ENCODE measurements around the gene NR3C2. TPM values are rescaled to one million over a fixed set of nuclear protein-coding genes. Genes with fewer than 3 reads are reported as not detected.

Gene NR3C2
- total RNA-seq, 1 donor from 2014 or later, result 2.5 TPM

GRCh38 chr4:148078061-148078460, 364.2 kb downstream of the NR3C2 start:
- Histone ChIP-seq H3K4me2 (ENCODE audit: low read length) (no peak overlapping the region), H3K4me1 (ENCODE audit: insufficient read depth, low read length) (no peaks in the 10 kb centered on the region), H3K36me3 (ENCODE audit: insufficient read depth, low read length) (peaks cover 6% of the 10 kb centered on the region), H2AFZ (ENCODE audit: low read depth, low read length) (no peak overlapping the region), H3K9ac (ENCODE audit: low read length) (no peak overlapping the region), H3K79me2 (ENCODE audit: insufficient read depth, low read length) (no peaks in the 10 kb centered on the region), H3K9me3 (ENCODE audit: insufficient read depth, low read depth, low read length) (no peaks in the 10 kb centered on the region), H3K4me3 (ENCODE audit: insufficient read depth, low read depth, low read length) (no peak overlapping the region), H3K27me3 (ENCODE audit: insufficient read depth, low read length) (no peaks in the 10 kb centered on the region), H3K27ac (ENCODE audit: low read depth, low read length) (no peak overlapping the region), H4K20me1 (ENCODE audit: insufficient read depth, low read length) (no peaks in the 10 kb centered on the region)
- Mint-ChIP-seq H3K4me1 (ENCODE audit: low read depth, unreplicated experiment) (no peaks in the 10 kb centered on the region), H3K27ac (ENCODE audit: unreplicated experiment) (no peak overlapping the region), H3K27me3 (ENCODE audit: low read depth, unreplicated experiment) (no peaks in the 10 kb centered on the region), H3K9me3 (ENCODE audit: unreplicated experiment) (peaks cover 19% of the 10 kb centered on the region), H3K4me3 (ENCODE audit: unreplicated experiment) (no peak overlapping the region), H3K36me3 (ENCODE audit: low read depth, unreplicated experiment) (peaks cover 49% of the 10 kb centered on the region)
- DNase-seq (ENCODE audit: low read depth) (no peak), FAIRE-seq (no peak)
- TF ChIP-seq, protein P1, sequence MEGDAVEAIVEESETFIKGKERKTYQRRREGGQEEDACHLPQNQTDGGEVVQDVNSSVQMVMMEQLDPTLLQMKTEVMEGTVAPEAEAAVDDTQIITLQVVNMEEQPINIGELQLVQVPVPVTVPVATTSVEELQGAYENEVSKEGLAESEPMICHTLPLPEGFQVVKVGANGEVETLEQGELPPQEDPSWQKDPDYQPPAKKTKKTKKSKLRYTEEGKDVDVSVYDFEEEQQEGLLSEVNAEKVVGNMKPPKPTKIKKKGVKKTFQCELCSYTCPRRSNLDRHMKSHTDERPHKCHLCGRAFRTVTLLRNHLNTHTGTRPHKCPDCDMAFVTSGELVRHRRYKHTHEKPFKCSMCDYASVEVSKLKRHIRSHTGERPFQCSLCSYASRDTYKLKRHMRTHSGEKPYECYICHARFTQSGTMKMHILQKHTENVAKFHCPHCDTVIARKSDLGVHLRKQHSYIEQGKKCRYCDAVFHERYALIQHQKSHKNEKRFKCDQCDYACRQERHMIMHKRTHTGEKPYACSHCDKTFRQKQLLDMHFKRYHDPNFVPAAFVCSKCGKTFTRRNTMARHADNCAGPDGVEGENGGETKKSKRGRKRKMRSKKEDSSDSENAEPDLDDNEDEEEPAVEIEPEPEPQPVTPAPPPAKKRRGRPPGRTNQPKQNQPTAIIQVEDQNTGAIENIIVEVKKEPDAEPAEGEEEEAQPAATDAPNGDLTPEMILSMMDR (IDR thresholded peaks at IDR 0.05; ENCODE audit: insufficient read depth, low read depth, low read length), result no peak
- TF ChIP-seq EZH2 (IDR thresholded peaks at IDR 0.05; ENCODE audit: insufficient read depth, low read length), result no peak

- Mint-ChIP-seq H3K4me3 (ENCODE audit: unreplicated experiment) (no peak overlapping the region), H3K27me3 (ENCODE audit: low read depth, unreplicated experiment) (no peaks in the 10 kb centered on the region), H3K4me1 (ENCODE audit: low read depth, unreplicated experiment) (no peaks in the 10 kb centered on the region), H3K36me3 (ENCODE audit: low read depth, unreplicated experiment) (peaks cover 51% of the 10 kb centered on the region), H3K9me3 (ENCODE audit: unreplicated experiment) (peaks cover 19% of the 10 kb centered on the region), H3K27ac (ENCODE audit: unreplicated experiment) (no peak overlapping the region)
- Histone ChIP-seq H3K27ac (ENCODE audit: low read depth, low read length) (no peak overlapping the region), H2AFZ (ENCODE audit: low read depth, low read length) (no peak overlapping the region), H3K79me2 (ENCODE audit: insufficient read depth, low read length) (no peaks in the 10 kb centered on the region), H3K36me3 (ENCODE audit: insufficient read depth, low read length) (peaks cover 6% of the 10 kb centered on the region), H3K4me2 (ENCODE audit: low read length) (no peak overlapping the region), H3K4me3 (ENCODE audit: insufficient read depth, low read depth, low read length) (no peak overlapping the region), H3K9ac (ENCODE audit: low read length) (no peak overlapping the region), H3K4me1 (ENCODE audit: insufficient read depth, low read length) (no peaks in the 10 kb centered on the region), H4K20me1 (ENCODE audit: insufficient read depth, low read length) (no peaks in the 10 kb centered on the region), H3K9me3 (ENCODE audit: insufficient read depth, low read depth, low read length) (no peaks in the 10 kb centered on the region), H3K27me3 (ENCODE audit: insufficient read depth, low read length) (no peaks in the 10 kb centered on the region)
- TF ChIP-seq EZH2 (IDR thresholded peaks at IDR 0.05; ENCODE audit: insufficient read depth, low read length), result no peak
- TF ChIP-seq, protein P1 (IDR thresholded peaks at IDR 0.05; ENCODE audit: insufficient read depth, low read depth, low read length), result no peak
- FAIRE-seq (no peak), DNase-seq (ENCODE audit: low read depth) (no peak)
These were observed 364.6 kb downstream of the NR3C2 start for GRCh38 chr4:148077581-148077980.

- FAIRE-seq (no peak), DNase-seq (ENCODE audit: low read depth) (peak; percentile 36)
- Mint-ChIP-seq H3K9me3 (ENCODE audit: unreplicated experiment) (peaks cover 19% of the 10 kb centered on the region), H3K4me1 (ENCODE audit: low read depth, unreplicated experiment) (no peaks in the 10 kb centered on the region), H3K4me3 (ENCODE audit: unreplicated experiment) (no peak overlapping the region), H3K27me3 (ENCODE audit: low read depth, unreplicated experiment) (no peaks in the 10 kb centered on the region), H3K27ac (ENCODE audit: unreplicated experiment) (no peak overlapping the region), H3K36me3 (ENCODE audit: low read depth, unreplicated experiment) (peaks cover 52% of the 10 kb centered on the region)
- H3K4me2 ChIP-seq (ENCODE audit: low read length), result no peak overlapping the region
- no peaks in the 10 kb centered on the region for H4K20me1 ChIP-seq (ENCODE audit: insufficient read depth, low read length)
- H3K9me3 ChIP-seq (ENCODE audit: insufficient read depth, low read depth, low read length), result no peaks in the 10 kb centered on the region
- H2AFZ ChIP-seq (ENCODE audit: low read depth, low read length), result no peak overlapping the region
- H3K9ac ChIP-seq (ENCODE audit: low read length), result no peak overlapping the region
- H3K36me3 ChIP-seq (ENCODE audit: insufficient read depth, low read length), result peaks cover 6% of the 10 kb centered on the region
- no peak overlapping the region for H3K4me3 ChIP-seq (ENCODE audit: insufficient read depth, low read depth, low read length)
- no peak overlapping the region for H3K27ac ChIP-seq (ENCODE audit: low read depth, low read length)
- no peaks in the 10 kb centered on the region for H3K4me1 ChIP-seq (ENCODE audit: insufficient read depth, low read length)
- TF ChIP-seq EZH2 (IDR thresholded peaks at IDR 0.05; ENCODE audit: insufficient read depth, low read length), result no peak
- TF ChIP-seq, protein P1 (IDR thresholded peaks at IDR 0.05; ENCODE audit: insufficient read depth, low read depth, low read length), result no peak
- no peaks in the 10 kb centered on the region for H3K79me2 ChIP-seq (ENCODE audit: insufficient read depth, low read length)
- H3K27me3 ChIP-seq (ENCODE audit: insufficient read depth, low read length), result no peaks in the 10 kb centered on the region
These were observed 365.2 kb downstream of the NR3C2 start for GRCh38 chr4:148076964-148077363.
